AML-193 (cell line): Measurements from ENCODE around the gene CHAD.
"Not testable (repeated sequence)": the region's sequence is repeated elsewhere in the genome, so short reads cannot be mapped to it uniquely, and the experiment has no call there.

ENCODE experiments used
- DNase-seq, 2 experiments: peaks; one replicate each; lab custom pipeline; 2025; lab: John Stamatoyannopoulos, UW

The CHAD gene

DNA sequence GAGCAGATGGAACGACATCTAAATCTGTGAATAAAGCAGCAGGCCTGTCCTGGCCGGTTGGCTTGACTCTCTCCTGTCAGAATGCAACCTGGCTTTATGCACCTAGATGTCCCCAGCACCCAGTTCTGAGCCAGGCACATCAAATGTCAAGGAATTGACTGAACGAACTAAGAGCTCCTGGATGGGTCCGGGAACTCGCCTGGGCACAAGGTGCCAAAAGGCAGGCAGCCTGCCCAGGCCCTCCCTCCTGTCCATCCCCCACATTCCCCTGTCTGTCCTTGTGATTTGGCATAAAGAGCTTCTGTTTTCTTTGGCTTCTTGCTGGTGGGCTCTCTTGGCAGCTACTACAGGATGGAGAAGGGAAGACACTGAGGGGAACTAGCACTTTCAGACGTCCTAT, 5.8 kb upstream of the CHAD start:
- DNase-seq, result no peak

- no peak for DNase-seq
Measured at GRCh38 chr17:50473901-50474300, 5.2 kb upstream of the CHAD start.

- DNase-seq, result not testable (repeated sequence)
Measured at GRCh38 chr17:50472761-50473161, 4.1 kb upstream of the CHAD start.

- DNase-seq, result no peak
Measured at GRCh38 chr17:50472286-50472685, 3.6 kb upstream of the CHAD start.

DNA sequence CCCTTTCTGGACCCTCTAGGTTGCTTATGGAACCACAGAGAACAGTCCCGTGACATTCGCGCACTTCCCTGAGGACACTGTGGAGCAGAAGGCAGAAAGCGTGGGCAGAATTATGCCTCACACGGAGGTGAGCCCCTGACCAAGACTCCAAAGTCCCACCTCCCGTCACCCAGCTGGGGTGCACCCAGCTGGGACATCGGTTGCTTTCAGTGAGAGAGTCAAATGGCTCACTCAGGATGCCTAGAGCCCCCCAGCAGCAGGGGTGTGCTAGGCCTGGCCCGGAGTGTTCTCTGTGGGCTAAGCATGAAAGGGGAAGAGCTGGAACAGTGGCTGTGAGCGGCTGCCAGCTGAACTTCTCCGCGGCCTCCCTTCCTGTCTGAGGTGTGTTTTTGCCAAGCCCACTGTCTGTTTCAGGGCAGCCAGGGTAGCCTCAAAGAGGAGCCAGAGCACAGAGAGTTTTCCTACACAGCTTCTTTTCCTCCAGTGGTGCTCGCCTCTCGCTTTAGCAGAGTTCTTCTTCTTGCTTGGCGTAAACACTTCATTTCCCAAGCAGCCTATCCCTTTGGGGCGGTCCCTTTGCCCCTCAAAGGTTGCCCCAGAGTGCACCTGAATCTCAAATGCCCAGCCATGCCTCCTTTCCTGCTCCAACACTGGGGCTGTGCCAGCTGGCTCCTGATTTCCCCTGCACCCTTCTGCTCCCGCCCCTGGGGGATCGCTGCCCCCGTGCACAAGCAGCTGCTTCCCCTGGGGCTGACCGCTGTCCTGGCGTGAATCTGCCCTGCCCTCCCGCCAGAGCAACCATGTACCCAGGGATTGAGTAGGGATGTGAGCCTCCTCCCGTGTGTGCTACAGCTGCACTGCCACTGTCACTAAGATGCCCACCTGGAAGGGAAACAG, 2.6 kb upstream of the CHAD start:
- no peak for DNase-seq

GRCh38 chr17:50470426-50470825, 1.7 kb upstream of the CHAD start:
- DNase-seq, result no peak

GRCh38 chr17:50469671-50470305, 1.1 kb upstream of the CHAD start:
- DNase-seq, result no peak

DNA sequence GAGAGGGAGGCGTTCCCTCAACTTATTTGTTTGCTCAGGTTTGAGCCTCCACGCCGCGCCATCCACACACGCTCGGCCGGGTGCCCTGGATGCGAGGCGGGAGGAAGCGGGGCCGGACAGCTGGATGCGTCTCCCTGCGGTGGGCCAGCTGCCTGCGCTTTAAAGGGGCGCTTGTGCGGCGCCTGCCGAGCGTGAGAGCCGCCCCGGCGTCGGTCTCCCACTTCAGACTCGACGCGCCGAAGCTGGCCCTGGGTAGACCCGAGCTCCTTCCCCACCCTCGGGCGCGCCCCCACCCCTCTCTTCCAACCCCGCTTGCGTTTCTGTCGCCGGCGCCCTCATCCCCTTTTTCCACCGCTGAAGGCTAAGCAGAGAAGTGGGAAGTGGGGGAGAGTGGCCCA, 527 bp upstream of the CHAD start:
- no peak for DNase-seq

GRCh38 chr17:50467855-50468303, 801 bp downstream of the CHAD start:
- no peak for DNase-seq

DNA sequence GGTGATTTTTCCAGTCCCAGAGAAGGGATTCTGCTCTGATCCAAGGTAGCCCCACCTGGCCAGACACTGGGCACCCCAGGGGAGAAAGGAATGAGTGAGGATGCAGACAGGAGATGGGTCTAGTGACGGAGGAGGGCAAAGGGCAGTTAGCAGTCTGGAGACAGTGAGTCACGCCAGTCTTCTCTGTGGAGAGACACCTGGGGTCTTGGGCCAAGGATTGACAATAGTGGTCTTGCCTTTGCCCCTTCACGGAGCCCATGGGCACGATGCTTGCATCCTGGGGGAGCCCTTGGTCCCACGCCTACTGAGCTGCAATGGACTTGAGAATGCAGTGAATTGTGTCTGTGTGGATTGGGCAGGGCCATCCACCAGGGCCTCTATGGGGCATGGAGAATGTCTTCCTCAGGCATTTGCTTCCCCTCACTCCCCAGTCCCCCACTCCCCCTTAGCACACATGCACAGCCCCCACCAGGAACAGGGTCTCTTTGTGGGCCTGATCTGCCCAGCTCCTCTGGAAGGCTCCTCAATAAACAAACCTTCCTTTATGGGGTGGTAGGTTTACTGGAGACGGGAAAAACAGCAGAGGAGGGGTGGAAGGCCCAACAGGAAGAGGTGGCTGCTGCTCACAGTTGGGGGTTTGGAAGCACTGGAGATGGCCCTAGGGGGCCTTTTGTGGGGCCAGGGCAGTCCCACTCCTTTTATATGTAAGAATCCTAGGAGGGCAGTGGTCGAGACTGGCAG, 1.4 kb downstream of the CHAD start:
- no peak for DNase-seq

- no peak for DNase-seq
Measured at GRCh38 chr17:50466371-50467113, 2.1 kb downstream of the CHAD start.

DNA sequence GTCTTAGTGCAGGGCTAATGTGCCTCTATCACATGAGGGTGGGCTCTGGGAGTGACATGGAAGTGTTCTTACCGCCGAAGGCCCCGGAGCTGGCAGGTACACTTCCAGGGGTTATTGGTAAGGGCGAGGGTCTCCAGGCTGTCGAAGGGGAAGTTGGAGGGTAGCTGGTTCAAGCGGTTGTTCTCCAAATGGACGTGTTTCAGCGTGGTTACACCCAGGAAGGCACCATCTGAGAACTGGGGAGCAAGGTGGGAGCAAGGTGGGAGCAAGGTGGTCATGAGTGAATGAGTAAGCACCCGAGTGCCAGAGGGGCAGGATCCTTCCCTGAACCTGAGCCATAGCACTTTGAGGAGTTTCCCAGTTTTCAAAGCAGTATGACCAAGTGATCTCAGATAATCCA, 3.0 kb downstream of the CHAD start:
- DNase-seq, result no peak

- no peak for DNase-seq
Measured at GRCh38 chr17:50465171-50465570, 3.5 kb downstream of the CHAD start.

- DNase-seq, result no peak
Measured at GRCh38 chr17:50464736-50465135, 3.9 kb downstream of the CHAD start.

DNA sequence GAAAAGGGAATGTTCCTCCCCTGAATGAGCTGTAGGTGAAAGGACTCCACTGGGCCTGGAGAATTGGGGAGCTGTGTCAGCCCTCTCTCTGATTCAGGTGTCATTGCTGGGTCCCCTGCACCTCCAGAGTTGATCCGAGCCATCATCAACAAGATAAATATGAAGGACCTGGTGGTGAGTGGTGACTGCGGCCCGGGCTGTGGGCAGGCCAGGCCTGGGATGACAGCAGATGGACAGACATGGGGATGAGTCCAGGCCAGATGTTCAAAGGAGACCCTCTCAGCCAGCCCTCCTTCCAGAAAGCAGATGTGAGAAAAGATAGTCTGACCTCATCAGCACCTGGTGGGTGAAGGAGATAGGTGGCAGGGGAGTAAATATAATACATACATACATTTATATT, 4.6 kb downstream of the CHAD start:
- DNase-seq, result no peak

DNA sequence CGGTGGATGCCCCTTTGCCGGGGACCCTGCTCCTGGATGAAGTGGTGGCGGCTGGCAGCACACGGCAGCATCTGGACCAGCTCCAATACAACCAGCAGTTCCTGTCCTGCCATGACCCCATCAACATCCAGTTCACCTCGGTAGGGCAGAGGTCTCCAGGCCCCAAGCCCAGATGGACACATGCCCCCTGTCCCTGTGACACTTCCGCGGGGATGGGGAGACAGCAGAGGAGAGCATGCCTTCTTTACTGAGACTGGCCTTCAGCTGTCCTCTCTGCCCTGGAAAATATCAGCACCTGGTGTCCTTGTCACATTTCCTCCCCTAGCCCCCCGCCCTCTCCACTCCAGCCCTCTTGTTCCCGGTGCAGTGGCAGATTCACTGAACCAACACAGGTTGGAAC, 6.2 kb downstream of the CHAD start:
- DNase-seq, result no peak

DNA sequence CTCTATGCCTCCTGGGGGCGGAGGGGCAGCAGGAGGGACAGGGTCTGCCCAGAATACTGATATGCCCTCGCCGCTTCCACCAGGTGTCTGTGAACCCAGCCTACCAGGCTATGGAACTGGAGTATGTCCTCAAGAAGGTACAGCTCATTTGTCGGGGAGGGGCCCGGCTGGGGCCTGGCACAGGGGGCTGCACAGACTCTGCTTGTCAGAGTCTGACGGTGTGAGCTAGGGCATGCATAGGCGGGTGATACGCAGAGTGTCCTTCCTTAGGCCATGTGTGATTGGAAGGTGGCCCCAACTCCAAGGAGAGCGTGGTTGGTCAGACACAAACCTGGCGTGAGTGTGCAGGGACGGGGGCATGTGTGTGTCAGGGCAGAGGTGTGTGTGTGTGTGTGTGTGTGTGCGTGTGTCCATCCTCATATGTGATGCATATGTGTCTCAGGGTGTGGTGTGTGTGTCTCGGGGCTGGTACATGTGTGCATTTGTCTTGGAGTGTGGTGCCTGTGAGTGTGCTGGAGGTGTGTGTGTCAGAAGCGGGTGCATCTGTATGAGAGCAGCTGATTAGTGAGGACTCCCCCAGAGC, 7.0 kb downstream of the CHAD start:
- no peak for DNase-seq

DNA sequence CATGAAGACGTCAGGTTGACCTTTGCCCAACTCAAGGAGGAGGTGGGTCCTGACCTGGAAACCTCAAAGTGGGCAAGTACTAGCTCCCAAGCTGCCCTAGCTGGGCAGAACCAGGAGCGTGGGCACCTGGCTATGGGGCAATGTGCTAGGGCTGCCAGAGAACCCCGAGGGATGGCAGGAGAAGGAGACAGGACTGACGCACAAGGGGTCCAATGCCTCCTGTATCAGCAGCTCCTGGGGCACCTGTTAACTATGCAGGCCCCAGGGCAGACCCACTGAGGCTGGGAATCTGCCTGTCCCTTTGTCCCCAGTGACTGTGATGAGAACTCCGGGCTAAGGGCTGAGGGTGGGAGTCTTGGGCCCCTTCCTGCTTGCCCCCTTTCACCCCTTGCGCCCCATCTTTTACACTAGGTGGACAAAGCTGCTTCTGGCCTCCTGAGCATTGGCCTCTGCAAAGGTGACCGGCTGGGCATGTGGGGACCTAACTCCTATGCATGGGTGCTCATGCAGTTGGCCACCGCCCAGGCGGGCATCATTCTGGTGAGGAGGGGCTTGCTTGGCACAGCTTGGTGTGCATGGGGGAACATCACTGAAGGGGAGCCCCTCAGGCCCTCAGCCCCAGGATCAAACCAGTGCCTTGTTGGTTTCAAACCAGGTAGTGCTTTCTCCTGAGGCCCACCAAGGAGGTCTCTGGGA, 7.7 kb downstream of the CHAD start:
- DNase-seq, result no peak

- DNase-seq, result no peak
Measured at GRCh38 chr17:50459756-50460155, 8.9 kb downstream of the CHAD start.

DNA sequence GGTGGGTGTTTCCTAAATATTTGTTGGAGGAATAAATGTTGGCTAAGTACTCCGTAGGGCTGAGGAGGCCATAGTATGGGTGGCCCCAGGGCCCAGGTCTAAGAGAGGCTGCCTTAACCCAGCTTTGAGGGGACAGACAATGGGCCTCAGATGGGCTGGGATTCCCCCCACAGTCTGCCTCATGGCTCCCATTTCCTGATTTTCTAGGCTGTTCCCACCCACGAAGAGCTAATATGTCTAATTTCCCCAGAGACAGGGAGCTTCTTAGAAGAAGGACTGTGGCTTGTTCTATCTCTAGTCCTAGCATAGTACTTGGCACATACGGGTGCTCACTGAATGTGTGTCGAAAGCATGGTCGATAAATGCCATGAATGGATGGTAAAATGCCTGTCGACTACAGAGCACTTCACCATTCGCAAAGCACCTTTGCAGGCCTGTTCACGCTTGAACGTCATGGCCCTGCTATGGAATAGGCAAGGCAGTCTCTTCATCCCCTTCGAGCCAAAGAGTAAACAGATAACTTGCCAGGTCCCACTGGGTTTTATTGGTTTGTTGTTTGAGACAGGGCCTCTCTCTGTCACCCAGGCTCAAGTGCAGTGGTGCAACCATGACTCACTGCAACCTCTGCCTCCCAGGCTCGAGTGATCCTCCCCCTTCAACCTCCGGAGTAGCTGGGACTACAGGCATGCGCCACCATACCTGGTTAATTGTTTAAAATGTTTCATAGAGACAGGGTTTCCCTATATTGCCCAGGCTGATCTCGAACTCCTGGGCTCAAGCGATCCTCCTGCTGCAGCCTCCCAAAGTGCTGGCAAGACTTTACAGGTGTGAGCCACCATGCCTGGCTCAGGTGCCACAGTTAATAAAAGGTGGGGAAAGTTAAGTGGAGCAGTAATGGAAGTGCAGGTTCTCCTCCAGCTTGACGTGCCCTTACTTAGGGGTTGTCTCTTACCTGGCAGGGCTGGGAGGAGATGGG, 9.7 kb downstream of the CHAD start:
- no peak for DNase-seq
